GM20000 (cell line): ENCODE results near the gene ECSCR.
"Not testable (repeated sequence)": the region's sequence is repeated elsewhere in the genome, so short reads cannot be mapped to it uniquely, and the experiment has no call there.

Experiments
- DNase-seq: peaks from one replicate; pipeline ENCODE4 v3.0.0; 2012; ENCODE audit warnings: low spot score
- CTCF ChIP-seq: IDR thresholded peaks from 2 replicates; pipeline ENCODE4 v1.5.1; 2012; ENCODE audit warnings: mild to moderate bottlenecking, control low read depth; ENCODE audit errors: extremely low read depth, missing control alignments

ECSCR gene

GRCh38 chr5:139492700-139493192, 30.2 kb upstream of the ECSCR start:
- DNase-seq, result no peak
- TF ChIP-seq CTCF, result no peak

- no peak for TF ChIP-seq CTCF
Observed at GRCh38 chr5:139488260-139488659, 25.7 kb upstream of the ECSCR start.

GRCh38 chr5:139486201-139486600, 23.7 kb upstream of the ECSCR start:
- DNase-seq, result no peak
- TF ChIP-seq CTCF, result no peak

More at GRCh38 chr5:139488260-139488659, 25.7 kb upstream of the ECSCR start:
- no peak for DNase-seq

GRCh38 chr5:139482890-139483208, 20.3 kb upstream of the ECSCR start:
- not testable (repeated sequence) for DNase-seq

- TF ChIP-seq CTCF, result no peak
- peak; percentile 48 for DNase-seq
Observed at GRCh38 chr5:139482050-139482889, 19.7 kb upstream of the ECSCR start, which contains the start of gene STING1. TSS of gene STING1 (minus strand) at chr5:139482758. CDS start at chr5:139481704, 1,054 bp downstream.

- DNase-seq, result no peak
- TF ChIP-seq CTCF, result no peak
Observed at GRCh38 chr5:139481580-139482049, 19.1 kb upstream of the ECSCR start.

- no peak for DNase-seq
- TF ChIP-seq CTCF, result no peak
Observed at GRCh38 chr5:139481122-139481533, 18.6 kb upstream of the ECSCR start.

- not testable (repeated sequence) for DNase-seq
Observed at GRCh38 chr5:139479729-139480128, 17.2 kb upstream of the ECSCR start.

- DNase-seq, result not testable (repeated sequence)
Observed at GRCh38 chr5:139478657-139479423, 16.3 kb upstream of the ECSCR start.
